Activated naive CD4-positive, alpha-beta T cell treated with anti-CD3 and anti-CD28 coated beads for 36 hours (primary cell): Measurements from ENCODE around the gene SORCS3. TPM values are rescaled to one million over a fixed set of nuclear protein-coding genes. Genes with fewer than 3 reads are reported as not detected.
A peak's percentile ranks its signal among the peaks of the same experiment; 100 is the strongest.

Experiments
- CTCF ChIA-PET: fragments of 350-600 bp; sonication (Branson Sonifier 250); formaldehyde crosslinking; loops from one replicate; lab custom pipeline; 2021; ENCODE audit warnings: antibody characterized with exemption; lab: Charles Lee
- DNase-seq: peaks from one replicate; pipeline ENCODE4 v3.0.0-alpha.2; 2020
- H3K27ac Mint-ChIP-seq: one replicate; pipeline ENCODE4 v1.8.0; 2021; ENCODE audit warnings: mild to moderate bottlenecking, mixed read lengths
- H3K27me3 Mint-ChIP-seq: one replicate; pipeline ENCODE4 v1.8.0; 2021; ENCODE audit warnings: low read depth, mixed read lengths
- H3K36me3 Mint-ChIP-seq: one replicate; pipeline ENCODE4 v1.8.0; 2021; ENCODE audit warnings: low read depth, mixed read lengths
- H3K4me1 Mint-ChIP-seq: one replicate; pipeline ENCODE4 v1.8.0; 2021; ENCODE audit warnings: low read depth, mixed read lengths
- H3K4me3 Mint-ChIP-seq: one replicate; pipeline ENCODE4 v1.8.0; 2021; ENCODE audit warnings: mild to moderate bottlenecking, moderate library complexity, mixed read lengths
- H3K9me3 Mint-ChIP-seq: one replicate; pipeline ENCODE4 v1.8.0; 2021; ENCODE audit warnings: mixed read lengths
- intact Hi-C: fragments of 100-400 bp; cut with micrococcal nuclease; formaldehyde crosslinking; loops from one replicate; pipeline ENCODE4 v1.15.1; 2023
- total RNA-seq, 2 experiments: library from RNA; stranded (reverse); gene quantifications; one replicate each; pipeline ENCODE4 v1.2.3, GENCODE V29; 2021

Gene SORCS3
- total RNA-seq, 2 experiments from 2014 or later: not detected

- Mint-ChIP-seq H3K4me1 (no peaks in the 10 kb centered on the region), H3K27ac (no peak overlapping the region), H3K36me3 (no peaks in the 10 kb centered on the region), H3K9me3 (peaks cover 3% of the 10 kb centered on the region), H3K27me3 (peaks cover 5% of the 10 kb centered on the region), H3K4me3 (no peak overlapping the region)
- intact Hi-C loops: no loop called here
- no peak for DNase-seq
- CTCF ChIA-PET: no interaction called here
Measured at GRCh38 chr10:104796823-104797222, 155.7 kb downstream of the SORCS3 start.

- CTCF ChIA-PET: no interaction called here
- intact Hi-C loops: no loop called here
- Mint-ChIP-seq H3K27me3 (no peaks in the 10 kb centered on the region), H3K9me3 (peaks cover 3% of the 10 kb centered on the region), H3K36me3 (no peaks in the 10 kb centered on the region), H3K27ac (no peak overlapping the region), H3K4me1 (no peaks in the 10 kb centered on the region), H3K4me3 (no peak overlapping the region)
- no peak for DNase-seq
Measured at GRCh38 chr10:104802941-104803340, 161.9 kb downstream of the SORCS3 start.

- no peak for DNase-seq
- CTCF ChIA-PET: no interaction called here
- Mint-ChIP-seq H3K4me1 (no peaks in the 10 kb centered on the region), H3K4me3 (no peak overlapping the region), H3K9me3 (no peaks in the 10 kb centered on the region), H3K27me3 (no peaks in the 10 kb centered on the region), H3K36me3 (no peaks in the 10 kb centered on the region), H3K27ac (no peak overlapping the region)
- intact Hi-C loops: no loop called here
Measured at GRCh38 chr10:104804880-104805279, 163.8 kb downstream of the SORCS3 start.

- Mint-ChIP-seq H3K4me1 (no peaks in the 10 kb centered on the region), H3K27me3 (no peaks in the 10 kb centered on the region), H3K9me3 (no peaks in the 10 kb centered on the region), H3K36me3 (no peaks in the 10 kb centered on the region), H3K4me3 (no peak overlapping the region), H3K27ac (no peak overlapping the region)
- CTCF ChIA-PET: no interaction called here
- intact Hi-C loops: no loop called here
- no peak for DNase-seq
Measured at GRCh38 chr10:104806801-104807200, 165.7 kb downstream of the SORCS3 start.

- intact Hi-C loops: no loop called here
Measured at GRCh38 chr10:104807581-104808310, 166.7 kb downstream of the SORCS3 start.

GRCh38 chr10:104809288-104810090, 168.4 kb downstream of the SORCS3 start:
- no peaks in the 10 kb centered on the region for H3K9me3 Mint-ChIP-seq
- intact Hi-C loops: no loop called here
- no peak for DNase-seq
- no peak overlapping the region for H3K4me3 Mint-ChIP-seq
- CTCF ChIA-PET: no interaction called here
- no peaks in the 10 kb centered on the region for H3K27me3 Mint-ChIP-seq
- H3K4me1 Mint-ChIP-seq: no peaks in the 10 kb centered on the region
- no peaks in the 10 kb centered on the region for H3K36me3 Mint-ChIP-seq
- H3K27ac Mint-ChIP-seq: no peak overlapping the region

More at GRCh38 chr10:104807581-104808310, 166.7 kb downstream of the SORCS3 start:
- Mint-ChIP-seq H3K4me3 (no peak overlapping the region), H3K27ac (no peak overlapping the region), H3K4me1 (no peaks in the 10 kb centered on the region), H3K36me3 (no peaks in the 10 kb centered on the region), H3K27me3 (no peaks in the 10 kb centered on the region), H3K9me3 (no peaks in the 10 kb centered on the region)
- no peak for DNase-seq
- CTCF ChIA-PET: no interaction called here

- DNase-seq: no peak
- intact Hi-C loops: no loop called here
- Mint-ChIP-seq H3K36me3 (no peaks in the 10 kb centered on the region), H3K4me1 (no peaks in the 10 kb centered on the region), H3K4me3 (no peak overlapping the region), H3K27ac (no peak overlapping the region), H3K27me3 (no peaks in the 10 kb centered on the region), H3K9me3 (no peaks in the 10 kb centered on the region)
- CTCF ChIA-PET: no interaction called here
Measured at GRCh38 chr10:104811166-104811565, 170.1 kb downstream of the SORCS3 start.

GRCh38 chr10:104816501-104816900, 175.4 kb downstream of the SORCS3 start:
- no peak for DNase-seq
- Mint-ChIP-seq H3K4me3 (no peak overlapping the region), H3K27me3 (no peaks in the 10 kb centered on the region), H3K4me1 (peaks cover 7% of the 10 kb centered on the region), H3K27ac (no peak overlapping the region), H3K9me3 (no peaks in the 10 kb centered on the region), H3K36me3 (no peaks in the 10 kb centered on the region)
- intact Hi-C loops: no loop called here
- CTCF ChIA-PET: no interaction called here

- no peaks in the 10 kb centered on the region for H3K27me3 Mint-ChIP-seq
- H3K4me1 Mint-ChIP-seq: peaks cover 7% of the 10 kb centered on the region
- DNase-seq: no peak
- CTCF ChIA-PET: interaction anchor here (0.7 kb wide), 1 partner anchor 93 kb away, joined by 3 read pairs; no protein-coding TSS in a partner anchor
- H3K4me3 Mint-ChIP-seq: no peak overlapping the region
- no peaks in the 10 kb centered on the region for H3K36me3 Mint-ChIP-seq
- intact Hi-C loops: no loop called here
- H3K27ac Mint-ChIP-seq: no peak overlapping the region
- H3K9me3 Mint-ChIP-seq: no peaks in the 10 kb centered on the region
Measured at GRCh38 chr10:104819731-104820130, 178.6 kb downstream of the SORCS3 start.

GRCh38 chr10:104822088-104822487, 181.0 kb downstream of the SORCS3 start:
- no peak for DNase-seq
- intact Hi-C loops: no loop called here
- Mint-ChIP-seq H3K36me3 (no peaks in the 10 kb centered on the region), H3K27ac (no peak overlapping the region), H3K4me1 (peaks cover 3% of the 10 kb centered on the region), H3K9me3 (peaks cover 4% of the 10 kb centered on the region), H3K27me3 (no peaks in the 10 kb centered on the region), H3K4me3 (no peak overlapping the region)
- CTCF ChIA-PET: no interaction called here

- no peaks in the 10 kb centered on the region for H3K36me3 Mint-ChIP-seq
- H3K27me3 Mint-ChIP-seq: no peaks in the 10 kb centered on the region
- H3K27ac Mint-ChIP-seq: no peak overlapping the region
- H3K4me1 Mint-ChIP-seq: no peaks in the 10 kb centered on the region
- intact Hi-C loops: no loop called here
- DNase-seq: peak; percentile 62
- CTCF ChIA-PET: no interaction called here
- H3K4me3 Mint-ChIP-seq: no peak overlapping the region
- H3K9me3 Mint-ChIP-seq: peaks cover 4% of the 10 kb centered on the region
Measured at GRCh38 chr10:104824380-104825006, 183.4 kb downstream of the SORCS3 start.

- H3K36me3 Mint-ChIP-seq: no peaks in the 10 kb centered on the region
- CTCF ChIA-PET: no interaction called here
- H3K9me3 Mint-ChIP-seq: peaks cover 3% of the 10 kb centered on the region
- H3K4me1 Mint-ChIP-seq: no peaks in the 10 kb centered on the region
- DNase-seq: no peak
- intact Hi-C loops: no loop called here
- H3K4me3 Mint-ChIP-seq: no peak overlapping the region
- no peaks in the 10 kb centered on the region for H3K27me3 Mint-ChIP-seq
- H3K27ac Mint-ChIP-seq: no peak overlapping the region
Measured at GRCh38 chr10:104831272-104831671, 190.2 kb downstream of the SORCS3 start.
